BLaER1 treated with 17β-estradiol and CSF1 and Interleukin-3, amounts not matched to agents 10 nM and 100 nM (cell line): ENCODE data around the gene OR52E5.

ENCODE experiments used
- H3K27ac ChIP-seq, 11 experiments: shearing (Covaris generic); formaldehyde crosslinking; 2 replicates each; pipeline ENCODE4 v1.8.1; 2022
- H3K27me3 ChIP-seq, 11 experiments: shearing (Covaris generic); formaldehyde crosslinking; 2 replicates each; pipeline ENCODE4 v1.8.1; 2022
- H3K36me3 ChIP-seq, 11 experiments: shearing (Covaris generic); formaldehyde crosslinking; 2 replicates each; pipeline ENCODE4 v1.8.1; 2022
- H3K4me1 ChIP-seq, 10 experiments: shearing (Covaris generic); formaldehyde crosslinking; 2 replicates each; pipeline ENCODE4 v1.8.1; 2022
- H3K4me2 ChIP-seq, 11 experiments: shearing (Covaris generic); formaldehyde crosslinking; 2 replicates each; pipeline ENCODE4 v1.8.1; 2022
- H3K4me3 ChIP-seq, 10 experiments: shearing (Covaris generic); formaldehyde crosslinking; 2 replicates each; pipeline ENCODE4 v1.8.1; 2022
- H3K9ac ChIP-seq, 11 experiments: shearing (Covaris generic); formaldehyde crosslinking; 2 replicates each; pipeline ENCODE4 v1.8.1; 2022
- H3K9me3 ChIP-seq, 11 experiments: shearing (Covaris generic); formaldehyde crosslinking; replicated peaks in 1 of 11; 2 replicates each; pipeline ENCODE4 v1.8.1; 2022
- H4K20me1 ChIP-seq, 11 experiments: shearing (Covaris generic); formaldehyde crosslinking; 2 replicates each; pipeline ENCODE4 v1.8.1; 2022
- Cebpa-rat ChIP-seq, 11 experiments: shearing (Covaris generic); IDR thresholded peaks; 2 replicates each; pipeline ENCODE4 v1.8.1; 2022

OR52E5 gene

DNA sequence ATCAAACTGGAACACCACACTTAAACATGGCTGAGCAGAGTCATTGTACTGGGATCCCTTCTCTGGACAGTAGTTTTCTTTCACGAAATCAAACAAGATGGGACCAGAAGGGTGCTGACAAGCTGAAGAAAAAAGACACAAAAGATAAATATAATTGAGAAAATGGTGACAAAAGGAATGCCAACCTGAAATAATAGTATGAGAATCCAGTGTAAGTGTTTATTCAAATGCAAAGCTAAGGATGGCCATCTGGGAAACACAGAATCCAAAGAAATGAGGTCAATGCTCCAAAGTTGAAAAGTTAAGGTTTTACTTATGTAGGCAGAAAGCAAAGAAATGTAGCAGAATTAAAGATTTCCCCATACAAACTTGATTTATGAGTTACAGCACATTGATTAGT, 5.3 kb upstream of the OR52E5 start:
- H4K20me1 ChIP-seq = no peaks in the 10 kb centered on the region
- no peak overlapping the region for H3K4me3 ChIP-seq
- no peaks in the 10 kb centered on the region for H3K9me3 ChIP-seq
- no peak for TF ChIP-seq Cebpa-rat (IDR thresholded peaks at IDR 0.05)
- no peaks in the 10 kb centered on the region for H3K36me3 ChIP-seq
- H3K27ac ChIP-seq = no peak overlapping the region
- no peaks in the 10 kb centered on the region for H3K27me3 ChIP-seq
- no peak overlapping the region for H3K4me2 ChIP-seq
- no peaks in the 10 kb centered on the region for H3K4me1 ChIP-seq
- H3K9ac ChIP-seq = no peak overlapping the region

DNA sequence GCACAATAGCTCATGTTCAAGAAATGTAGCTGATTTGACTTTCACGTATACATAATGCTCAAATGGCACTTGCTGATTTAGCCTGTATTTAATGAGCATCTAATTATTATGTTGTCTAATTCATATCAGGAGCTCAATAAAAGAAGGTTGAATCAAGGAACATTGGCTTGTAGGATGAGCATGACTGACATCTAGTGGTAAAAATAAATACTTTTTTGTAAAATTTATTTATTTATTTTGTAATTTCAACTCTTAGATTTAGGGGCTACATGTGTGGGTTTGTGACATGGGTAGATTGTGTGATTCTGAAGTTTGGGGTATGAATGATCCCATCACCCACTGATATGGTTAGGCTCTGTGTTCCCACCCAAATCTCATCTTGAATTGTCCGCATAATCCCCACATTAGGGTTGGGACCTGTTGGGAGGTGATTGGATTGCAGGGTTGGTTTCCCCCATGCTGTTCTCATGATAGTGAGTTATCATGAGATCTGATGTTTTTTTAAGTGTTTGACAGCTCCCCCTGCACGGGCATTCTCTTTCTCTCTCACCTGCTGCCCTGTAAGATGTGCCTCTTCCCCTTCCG, 1.7 kb upstream of the OR52E5 start:
- Histone ChIP-seq H3K27ac (no peak overlapping the region), H3K9ac (no peak overlapping the region), H4K20me1 (no peaks in the 10 kb centered on the region), H3K4me1 (no peaks in the 10 kb centered on the region), H3K4me3 (no peak overlapping the region), H3K36me3 (no peaks in the 10 kb centered on the region), H3K4me2 (no peak overlapping the region), H3K9me3 (no peaks in the 10 kb centered on the region), H3K27me3 (no peaks in the 10 kb centered on the region)
- no peak for TF ChIP-seq Cebpa-rat (IDR thresholded peaks at IDR 0.05)

DNA sequence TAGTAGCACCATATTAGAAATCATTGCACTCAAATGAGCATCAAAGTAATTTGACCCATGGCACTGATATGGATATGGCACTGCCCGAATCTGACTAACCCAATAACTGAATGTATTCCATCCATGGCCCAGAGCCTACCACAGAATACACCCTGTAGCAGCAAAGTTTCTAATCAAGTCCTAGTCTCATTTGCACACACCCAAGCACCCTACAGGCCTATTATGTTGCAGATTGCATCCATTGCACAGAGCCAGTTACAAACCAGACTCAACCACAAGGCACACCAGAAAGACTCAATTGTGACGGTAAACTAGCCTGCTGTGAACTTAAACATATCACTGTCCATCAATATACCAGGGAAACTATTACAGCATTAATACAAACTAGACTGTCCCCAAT, 6.5 kb downstream of the OR52E5 start:
- H3K4me2 ChIP-seq = no peak overlapping the region
- no peaks in the 10 kb centered on the region for H3K9me3 ChIP-seq
- no peak overlapping the region for H3K9ac ChIP-seq
- no peak overlapping the region for H3K4me3 ChIP-seq
- H3K36me3 ChIP-seq = no peaks in the 10 kb centered on the region
- no peak for TF ChIP-seq Cebpa-rat (IDR thresholded peaks at IDR 0.05)
- no peaks in the 10 kb centered on the region for H3K4me1 ChIP-seq
- no peaks in the 10 kb centered on the region for H4K20me1 ChIP-seq
- no peak overlapping the region for H3K27ac ChIP-seq
- no peaks in the 10 kb centered on the region for H3K27me3 ChIP-seq

DNA sequence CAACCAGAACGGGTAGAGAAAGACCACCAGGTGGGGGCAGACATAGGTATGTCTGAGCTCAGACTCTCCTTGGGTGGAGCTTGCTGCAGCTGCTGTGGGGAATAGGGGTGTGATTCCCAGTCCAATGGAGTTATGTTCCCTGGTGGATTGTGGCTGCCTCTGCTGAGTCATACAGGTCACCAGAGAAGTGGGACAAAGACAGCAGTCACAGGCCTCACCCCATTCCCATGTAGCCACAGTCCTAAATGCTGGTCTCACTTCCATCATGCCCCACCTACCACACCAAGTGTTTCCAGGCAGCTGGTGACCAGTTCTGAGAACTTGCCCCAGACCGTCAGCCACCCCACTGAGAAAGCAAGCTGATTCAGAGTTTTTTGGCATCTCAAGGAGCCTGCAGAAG, 17.5 kb downstream of the OR52E5 start:
- Histone ChIP-seq H3K4me1 (no peaks in the 10 kb centered on the region), H3K36me3 (no peaks in the 10 kb centered on the region), H3K9ac (no peak overlapping the region), H3K4me2 (no peak overlapping the region), H3K27me3 (no peaks in the 10 kb centered on the region), H4K20me1 (no peaks in the 10 kb centered on the region), H3K9me3 (peaks cover 0 to 9% (median 8%) of the 10 kb centered on the region in 11 experiments; a peak in 16 of 22 replicates), H3K27ac (no peak overlapping the region), H3K4me3 (no peak overlapping the region)
- no peak for TF ChIP-seq Cebpa-rat (IDR thresholded peaks at IDR 0.05)

DNA sequence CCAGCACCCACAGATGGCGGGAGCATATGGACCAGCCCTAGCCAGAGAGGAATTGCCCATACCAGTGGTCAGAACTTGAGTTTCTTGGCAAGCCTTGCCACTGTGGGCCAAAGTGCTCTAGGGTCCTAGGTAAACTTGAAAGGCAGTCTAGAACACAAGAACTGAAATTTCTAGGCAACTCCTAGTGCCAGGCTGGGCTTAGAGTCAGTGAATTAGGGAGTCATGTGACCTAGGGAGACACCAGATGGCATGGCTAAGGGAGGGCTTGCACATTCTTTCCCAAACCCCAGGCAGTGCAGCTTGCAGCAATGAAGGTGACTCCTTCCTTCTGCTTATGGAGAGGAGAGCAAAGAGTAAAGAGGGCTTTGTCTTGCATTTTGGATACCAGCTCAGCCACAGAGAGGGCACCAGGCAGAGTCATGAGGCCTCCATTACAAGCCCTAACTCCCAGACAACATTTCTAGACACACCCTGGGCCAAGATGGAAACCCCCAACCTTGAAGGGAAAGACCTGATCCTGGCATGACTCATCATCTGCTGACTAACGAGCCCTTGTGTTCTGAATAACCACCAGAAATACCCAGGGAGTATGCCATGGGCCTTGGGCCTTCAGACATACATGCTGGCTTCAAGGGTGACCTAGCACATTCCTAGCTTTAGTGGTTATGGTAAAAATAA, 29.9 kb downstream of the OR52E5 start:
- H3K4me1 ChIP-seq = no peaks in the 10 kb centered on the region
- no peaks in the 10 kb centered on the region for H4K20me1 ChIP-seq
- H3K4me2 ChIP-seq = no peak overlapping the region
- no peak overlapping the region for H3K4me3 ChIP-seq
- H3K36me3 ChIP-seq = no peaks in the 10 kb centered on the region
- H3K9ac ChIP-seq = no peak overlapping the region
- 0 out of 22 replicates have a peak overlapping the region, but pooled peaks of 1 of the 11 experiments have one; percentile 1 for H3K27ac ChIP-seq
- no peaks in the 10 kb centered on the region for H3K27me3 ChIP-seq
- TF ChIP-seq Cebpa-rat (IDR thresholded peaks at IDR 0.05) = no peak
- peaks cover 0 to 7% (median under 1%) of the 10 kb centered on the region in 11 experiments; a peak in 5 of 22 replicates for H3K9me3 ChIP-seq

DNA sequence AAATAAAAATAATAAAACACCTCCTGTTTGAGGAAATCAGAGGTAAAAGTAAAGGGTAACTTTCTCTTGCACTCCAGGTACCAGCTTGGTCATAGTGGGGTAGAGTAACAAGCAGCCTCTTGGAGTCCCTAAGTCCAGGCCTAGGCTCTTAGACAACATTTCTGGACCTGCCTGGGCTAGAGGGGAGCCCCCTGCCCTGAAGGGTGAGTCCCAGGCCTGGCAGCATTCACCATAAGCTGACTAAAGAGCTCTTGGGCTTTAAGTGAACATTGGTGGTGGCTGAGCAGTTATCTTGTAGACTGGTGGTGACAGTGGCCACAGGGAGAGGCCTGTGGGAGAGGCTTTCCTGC, 30.4 kb downstream of the OR52E5 start:
- no peak for TF ChIP-seq Cebpa-rat (IDR thresholded peaks at IDR 0.05)

DNA sequence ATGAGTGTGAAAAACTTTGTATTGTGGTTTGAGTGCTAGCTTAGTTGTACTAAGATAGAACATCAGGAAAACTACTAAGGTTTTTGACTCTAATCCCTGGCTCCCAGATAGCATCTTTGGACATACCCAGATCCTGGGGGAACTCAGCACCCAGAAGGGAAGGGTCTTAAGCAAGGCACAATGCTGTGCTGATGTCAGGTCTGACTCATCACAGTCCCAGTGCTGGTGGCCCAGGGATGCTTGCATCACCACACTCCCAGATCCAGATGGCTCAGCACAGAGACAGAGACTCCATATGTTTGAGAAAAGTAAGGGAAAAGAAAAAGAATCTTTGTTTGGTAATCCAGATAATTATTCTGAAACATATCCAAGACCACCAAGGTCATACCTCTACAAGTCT, 30.8 kb downstream of the OR52E5 start:
- no peaks in the 10 kb centered on the region for H4K20me1 ChIP-seq
- H3K4me3 ChIP-seq = no peak overlapping the region
- 0 out of 22 replicates have a peak overlapping the region, but pooled peaks of 1 of the 11 experiments have one; percentile 1 for H3K27ac ChIP-seq
- H3K4me1 ChIP-seq = no peaks in the 10 kb centered on the region
- no peak overlapping the region for H3K4me2 ChIP-seq
- no peaks in the 10 kb centered on the region for H3K27me3 ChIP-seq
- peaks cover 0 to 14% (median 10%) of the 10 kb centered on the region in 11 experiments; a peak in 16 of 22 replicates for H3K9me3 ChIP-seq
- H3K9ac ChIP-seq = no peak overlapping the region
- no peak for TF ChIP-seq Cebpa-rat (IDR thresholded peaks at IDR 0.05)
- H3K36me3 ChIP-seq = no peaks in the 10 kb centered on the region

More for the DNA sequence above, 30.4 kb downstream of the OR52E5 start:
- Histone ChIP-seq H3K4me1 (no peaks in the 10 kb centered on the region), H4K20me1 (no peaks in the 10 kb centered on the region), H3K4me3 (no peak overlapping the region), H3K36me3 (no peaks in the 10 kb centered on the region), H3K9me3 (peaks cover 0 to 10% (median 6%) of the 10 kb centered on the region in 11 experiments; a peak in 11 of 22 replicates), H3K9ac (no peak overlapping the region), H3K4me2 (no peak overlapping the region), H3K27me3 (no peaks in the 10 kb centered on the region), H3K27ac (0 out of 22 replicates have a peak overlapping the region, but pooled peaks of 1 of the 11 experiments have one; percentile 1)

DNA sequence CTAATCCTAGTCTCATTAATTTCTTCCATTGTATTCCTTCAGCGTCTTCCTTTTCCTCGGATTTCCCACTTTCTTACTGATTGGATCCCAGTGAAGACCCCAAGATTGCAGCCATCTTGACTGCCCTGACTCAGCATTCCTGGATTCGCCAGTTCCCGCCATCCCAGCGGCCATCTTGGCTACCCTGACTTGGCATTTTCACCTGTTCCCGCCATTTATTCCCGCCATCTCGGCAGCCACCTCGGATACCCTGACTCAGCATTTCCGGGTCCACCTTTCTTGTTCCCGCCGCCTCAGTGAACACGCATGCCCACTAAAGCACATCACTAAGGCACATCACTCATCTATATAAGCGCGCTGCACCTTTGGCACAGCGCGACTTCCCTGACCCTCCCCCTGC, 35.3 kb downstream of the OR52E5 start:
- H4K20me1 ChIP-seq = no peaks in the 10 kb centered on the region
- H3K36me3 ChIP-seq = no peaks in the 10 kb centered on the region
- TF ChIP-seq Cebpa-rat (IDR thresholded peaks at IDR 0.05) = no peak
- no peaks in the 10 kb centered on the region for H3K4me1 ChIP-seq
- no peak overlapping the region for H3K4me2 ChIP-seq
- no peaks in the 10 kb centered on the region for H3K27me3 ChIP-seq
- no peak overlapping the region for H3K9ac ChIP-seq
- peaks cover 4 to 55% (median 36%) of the 10 kb centered on the region in 11 experiments; a peak in 18 of 22 replicates for H3K9me3 ChIP-seq
- H3K4me3 ChIP-seq = no peak overlapping the region
- no peak overlapping the region for H3K27ac ChIP-seq

DNA sequence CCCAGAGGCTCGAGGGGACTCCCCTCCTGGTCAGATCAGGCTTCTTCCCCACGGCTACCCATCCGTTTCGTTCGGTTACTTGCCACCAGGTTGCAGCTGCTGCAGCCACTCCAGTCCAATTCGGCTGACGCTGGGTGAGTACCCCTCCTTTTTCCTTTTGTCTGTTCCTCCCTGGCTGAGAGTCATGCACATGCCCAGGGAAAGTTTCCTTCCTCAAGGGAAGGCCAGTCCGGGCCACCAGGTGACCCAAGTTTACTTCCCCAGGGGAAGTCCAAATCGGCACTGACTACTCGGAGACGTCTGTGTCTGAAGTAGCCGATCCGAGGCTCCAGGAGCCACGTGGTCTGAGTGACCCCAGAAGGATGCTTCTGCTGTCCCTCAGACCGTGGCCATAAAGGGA, 35.8 kb downstream of the OR52E5 start:
- H3K4me2 ChIP-seq = no peak overlapping the region
- no peaks in the 10 kb centered on the region for H4K20me1 ChIP-seq
- no peak overlapping the region for H3K4me3 ChIP-seq
- no peak overlapping the region for H3K27ac ChIP-seq
- TF ChIP-seq Cebpa-rat (IDR thresholded peaks at IDR 0.05) = no peak
- H3K9me3 ChIP-seq = peaks cover 4 to 58% (median 40%) of the 10 kb centered on the region in 11 experiments; a peak in 18 of 22 replicates
- no peaks in the 10 kb centered on the region for H3K27me3 ChIP-seq
- no peaks in the 10 kb centered on the region for H3K4me1 ChIP-seq
- no peaks in the 10 kb centered on the region for H3K36me3 ChIP-seq
- no peak overlapping the region for H3K9ac ChIP-seq
